KG1 (cell line): ENCODE measurements around the gene CTDSPL.

Experiments
- DNase-seq: peaks from one replicate; lab custom pipeline; 2025; lab: John Stamatoyannopoulos, UW

The CTDSPL gene

GRCh38 chr3:38002940-38003339 is 141.3 kb downstream of the CTDSPL start:
- DNase-seq, result no peak

- no peak for DNase-seq
These were observed 141.7 kb downstream of the CTDSPL start for GRCh38 chr3:38003371-38003816.

- DNase-seq, result no peak
These were observed 142.2 kb downstream of the CTDSPL start for GRCh38 chr3:38003817-38004414.

GRCh38 chr3:38004415-38005075 is 142.9 kb downstream of the CTDSPL start:
- DNase-seq, result no peak

GRCh38 chr3:38005076-38006020 is 143.7 kb downstream of the CTDSPL start:
- DNase-seq, result no peak

- no peak for DNase-seq
These were observed 144.4 kb downstream of the CTDSPL start for GRCh38 chr3:38006031-38006430.

GRCh38 chr3:38006445-38006995 is 144.8 kb downstream of the CTDSPL start:
- no peak for DNase-seq

- no peak for DNase-seq
These were observed 146.0 kb downstream of the CTDSPL start for GRCh38 chr3:38007754-38008090.

GRCh38 chr3:38008191-38008701 is 146.6 kb downstream of the CTDSPL start:
- no peak for DNase-seq

- no peak for DNase-seq
These were observed 147.4 kb downstream of the CTDSPL start for GRCh38 chr3:38008971-38009580.

GRCh38 chr3:38009807-38010591 is 148.3 kb downstream of the CTDSPL start:
- DNase-seq, result no peak

- DNase-seq, result no peak
These were observed 149.4 kb downstream of the CTDSPL start for GRCh38 chr3:38011111-38011510.

GRCh38 chr3:38015485-38015884 is 153.8 kb downstream of the CTDSPL start:
- no peak for DNase-seq

GRCh38 chr3:38015984-38016383 is 154.3 kb downstream of the CTDSPL start:
- DNase-seq, result no peak

- no peak for DNase-seq
These were observed 154.7 kb downstream of the CTDSPL start for GRCh38 chr3:38016410-38016809.

GRCh38 chr3:38016847-38017444 is 155.3 kb downstream of the CTDSPL start:
- DNase-seq, result no peak

- no peak for DNase-seq
These were observed 156.0 kb downstream of the CTDSPL start for GRCh38 chr3:38017445-38018295.

GRCh38 chr3:38018296-38019266 is 156.9 kb downstream of the CTDSPL start:
- DNase-seq, result no peak
